Measurements from ENCODE around the gene RPL18. TPM values are rescaled to one million over a fixed set of nuclear protein-coding genes. Genes with fewer than 3 reads are reported as not detected.
"Not testable (repeated sequence)": the region's sequence is repeated elsewhere in the genome, so short reads cannot be mapped to it uniquely, and the experiment has no call there.

The RPL18 gene
- total RNA-seq, 1 donor from 2014 or later = 1,454 TPM

DNA sequence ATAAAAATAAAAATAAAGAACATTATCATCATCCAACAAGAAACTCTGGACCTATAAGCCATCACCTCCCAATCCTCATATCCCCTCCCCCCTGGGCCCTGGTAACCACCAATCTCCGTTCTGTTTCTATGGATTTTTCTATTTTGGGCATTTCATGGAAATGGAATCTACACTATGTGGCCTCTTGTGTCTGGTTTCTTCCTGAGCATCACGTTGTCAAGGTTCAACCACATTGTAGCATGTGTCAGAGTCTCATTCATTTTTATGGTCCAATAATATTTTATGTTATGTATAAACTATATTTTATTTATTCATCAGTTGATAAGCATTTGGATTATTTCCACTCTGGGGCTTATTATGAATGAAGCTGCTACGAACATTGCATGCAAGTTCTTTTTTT is 40.1 kb downstream of the RPL18 start:
- no peak for DNase-seq

DNA sequence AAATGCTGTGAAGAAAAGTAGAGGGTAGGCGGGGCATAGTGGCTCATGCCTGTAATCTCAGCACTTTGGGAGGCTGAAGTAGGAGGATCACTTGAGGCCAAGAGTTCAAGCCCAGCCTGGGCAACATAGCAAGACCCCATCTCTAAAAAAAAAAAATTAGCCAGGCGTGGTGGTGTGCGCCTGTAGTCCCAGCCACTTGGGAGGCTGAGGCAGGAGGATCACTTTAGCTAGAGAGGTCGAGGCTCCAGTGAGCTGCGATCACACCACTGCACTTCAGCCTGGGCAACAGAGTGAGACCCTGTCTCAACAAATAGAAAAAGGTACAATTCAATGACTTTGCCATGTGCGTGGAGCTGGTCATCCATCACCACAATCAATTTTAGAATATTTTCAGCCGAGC is 41.1 kb downstream of the RPL18 start:
- DNase-seq = not testable (repeated sequence)

DNA sequence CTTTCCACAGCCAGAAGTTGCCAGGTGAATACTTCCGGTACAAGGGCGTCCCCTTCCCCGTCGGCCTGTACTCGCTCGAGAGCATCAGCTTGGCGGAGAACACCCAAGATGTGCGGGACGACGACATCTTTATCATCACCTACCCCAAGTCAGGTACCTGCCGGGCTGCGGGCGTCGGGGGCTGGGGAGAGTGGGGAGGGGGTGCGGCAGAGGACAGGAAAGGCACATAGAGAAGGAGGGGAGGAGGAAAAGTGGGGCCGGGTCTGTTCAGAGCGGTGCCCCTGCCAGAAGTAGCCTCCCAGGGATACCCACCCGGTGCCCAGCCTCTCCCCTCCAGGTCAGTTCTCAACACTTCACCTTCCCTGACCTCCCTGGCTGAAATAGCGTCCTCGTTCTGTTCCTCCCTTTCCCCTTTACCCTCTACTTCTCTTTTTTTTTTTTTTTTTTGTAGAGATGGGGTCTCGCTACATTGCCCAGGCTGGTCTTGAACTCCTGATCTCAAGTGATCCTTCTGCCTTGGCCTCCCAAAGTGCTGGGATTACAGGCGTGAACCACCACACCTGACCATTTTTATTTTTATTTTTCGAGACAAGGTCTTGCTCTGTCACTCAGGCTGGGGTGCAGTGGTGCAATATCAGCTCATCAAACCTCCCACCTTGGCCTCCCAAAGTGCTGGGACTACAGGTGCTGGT is 42.9 kb downstream of the RPL18 start:
- DNase-seq = no peak

DNA sequence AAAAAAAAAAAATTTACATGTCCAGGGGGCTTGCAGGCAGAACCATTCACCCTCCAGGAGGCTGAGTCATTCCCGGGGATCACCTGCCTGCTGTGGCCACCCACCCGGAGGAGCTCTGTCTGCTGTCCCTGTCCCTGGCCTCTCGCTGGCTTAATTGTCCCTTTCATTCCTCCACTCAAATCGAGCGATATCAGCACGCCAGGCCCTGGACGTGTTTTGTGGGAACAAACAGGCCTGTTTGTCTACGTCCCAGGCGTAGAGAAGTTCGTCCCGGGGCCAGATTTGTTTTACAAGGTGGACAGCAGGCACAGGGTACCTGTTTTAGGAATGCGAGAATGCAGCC is 45.8 kb downstream of the RPL18 start:
- DNase-seq = no peak

DNA sequence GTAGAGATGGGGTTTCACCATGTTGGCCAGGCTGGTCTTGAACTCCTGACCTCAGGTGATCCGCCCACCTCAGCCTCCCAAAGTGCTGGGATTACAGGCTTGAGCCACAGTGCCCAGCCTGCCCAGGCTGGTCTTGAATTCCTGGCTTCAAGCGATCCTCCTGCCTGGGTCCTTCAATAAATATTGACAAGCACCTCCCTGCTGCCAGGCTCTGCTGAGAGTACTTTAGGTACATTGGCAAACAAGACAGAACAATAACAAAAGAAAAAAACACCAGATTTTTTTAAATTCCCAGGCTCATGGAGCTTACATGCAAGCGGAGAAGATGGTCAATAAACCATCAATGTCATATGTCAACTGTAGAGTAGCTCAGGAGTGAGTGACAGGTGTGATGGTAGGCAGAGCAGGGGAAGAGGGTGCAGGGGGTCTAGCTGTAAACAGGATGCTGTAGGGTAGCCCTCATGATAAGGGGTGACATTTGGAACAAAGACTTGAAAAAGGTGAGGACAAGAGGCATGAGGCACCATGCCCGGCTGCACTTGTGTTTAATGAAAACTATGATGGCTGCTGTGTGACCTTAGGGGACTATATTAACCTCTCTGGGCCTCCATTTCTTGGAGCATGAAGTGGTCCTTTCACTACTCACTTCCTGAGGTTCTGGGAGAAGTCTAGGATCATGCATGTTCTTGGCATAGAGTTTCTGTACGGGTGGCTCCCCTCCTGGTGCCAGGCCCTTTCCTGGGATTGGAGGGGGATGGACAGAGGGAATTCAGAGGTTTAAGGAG is 47.4 kb downstream of the RPL18 start:
- no peak for DNase-seq

DNA sequence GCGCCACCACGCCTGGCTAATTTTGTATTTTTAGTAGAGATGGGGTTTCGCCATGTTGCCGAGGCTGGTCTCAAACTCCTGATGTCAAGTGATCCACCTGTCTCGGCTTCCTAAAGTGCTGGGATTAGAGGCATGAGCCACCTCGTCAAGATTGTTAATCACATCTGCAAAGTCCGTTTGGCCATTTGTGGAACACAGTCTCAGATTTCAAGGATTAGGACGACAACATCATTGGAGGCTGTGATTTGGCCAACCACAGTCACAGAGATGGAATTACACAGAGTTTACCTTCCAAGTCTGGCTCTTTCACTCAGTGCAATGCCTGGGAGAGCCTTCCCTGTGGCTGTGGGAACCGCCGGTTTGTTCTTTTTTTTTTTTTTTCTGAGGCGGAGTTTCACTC is 49.2 kb downstream of the RPL18 start:
- DNase-seq = no peak

DNA sequence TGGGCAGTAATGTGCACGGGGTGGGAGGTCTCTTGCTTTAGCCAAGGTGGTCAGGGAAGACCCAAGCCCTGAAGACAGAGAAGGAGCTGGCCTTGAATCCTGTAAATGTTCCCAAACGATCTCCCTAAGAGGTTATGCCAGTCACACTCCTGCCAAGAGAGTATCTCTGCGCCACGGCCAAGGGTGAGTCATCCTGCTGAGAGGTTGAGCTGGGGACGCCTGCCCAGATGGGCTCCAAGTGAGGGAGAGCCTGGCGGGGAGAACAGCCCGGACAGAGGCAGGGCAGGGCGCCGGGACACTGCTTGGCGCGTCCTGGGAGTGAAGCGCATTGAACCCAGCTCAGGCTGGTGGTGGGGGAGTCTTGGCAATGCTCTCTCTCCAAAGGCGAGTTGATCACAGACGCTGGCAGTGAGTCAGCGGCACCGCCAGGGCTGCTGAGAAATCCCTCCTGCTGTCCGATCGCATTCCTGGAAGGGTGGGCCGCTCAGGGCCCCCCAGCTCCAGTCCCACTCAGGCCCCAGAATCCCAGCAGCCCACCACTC is 50.6 kb downstream of the RPL18 start:
- DNase-seq = no peak

Other genes starting within 250 kb of the RPL18 start
- gene KDELR1, start 227.6 kb downstream of the RPL18 start, total RNA-seq = 46.5 TPM
- gene GRIN2D, start 225.5 kb downstream of the RPL18 start, total RNA-seq = 1.1 TPM
- 8.3 TPM for gene GRWD1, start 173.2 kb downstream of the RPL18 start, total RNA-seq
- 1.2 TPM for gene KCNJ14, start 163.6 kb downstream of the RPL18 start, total RNA-seq
- 27.4 TPM for gene CYTH2, start 149.8 kb downstream of the RPL18 start, total RNA-seq
- 0.79 TPM for gene LMTK3, start 107.3 kb downstream of the RPL18 start, total RNA-seq
- gene SULT2B1, start 67.0 kb downstream of the RPL18 start, total RNA-seq = 16.2 TPM
- gene SPACA4, start 12.4 kb downstream of the RPL18 start, total RNA-seq = 0.20 TPM
- 2.0 TPM for gene FAM83E, start 4.1 kb downstream of the RPL18 start, total RNA-seq
- gene SPHK2, start 328 bp upstream of the RPL18 start, total RNA-seq = 4.6 TPM
- 5.7 TPM for gene DBP, start 18.2 kb upstream of the RPL18 start, total RNA-seq
- gene CA11, start 27.0 kb upstream of the RPL18 start, total RNA-seq = 2.3 TPM
- 0.30 TPM for gene NTN5, start 53.8 kb upstream of the RPL18 start, total RNA-seq
- 0.59 TPM for gene FUT2, start 76.8 kb upstream of the RPL18 start, total RNA-seq
- 1.7 TPM for gene MAMSTR, start 100.5 kb upstream of the RPL18 start, total RNA-seq
- gene RASIP1, start 121.4 kb upstream of the RPL18 start, total RNA-seq = 6.5 TPM
- 0.10 TPM for gene IZUMO1, start 127.7 kb upstream of the RPL18 start, total RNA-seq
- gene FUT1, start 133.5 kb upstream of the RPL18 start, total RNA-seq = 2.9 TPM
- not detected for gene FGF21, start 136.3 kb upstream of the RPL18 start, total RNA-seq
- gene BCAT2, start 191.9 kb upstream of the RPL18 start, total RNA-seq = 19.0 TPM
- gene HSD17B14, start 217.3 kb upstream of the RPL18 start, total RNA-seq = 3.4 TPM
- gene PLEKHA4, start 249.4 kb upstream of the RPL18 start, total RNA-seq = 8.4 TPM